ENCODE measurements around the gene VAV3. TPM values are rescaled to one million over a fixed set of nuclear protein-coding genes. Genes with fewer than 3 reads are reported as not detected.

VAV3 gene
- total RNA-seq, 2 experiments from 2014 or later, result 2.3 to 8.3 TPM

DNA sequence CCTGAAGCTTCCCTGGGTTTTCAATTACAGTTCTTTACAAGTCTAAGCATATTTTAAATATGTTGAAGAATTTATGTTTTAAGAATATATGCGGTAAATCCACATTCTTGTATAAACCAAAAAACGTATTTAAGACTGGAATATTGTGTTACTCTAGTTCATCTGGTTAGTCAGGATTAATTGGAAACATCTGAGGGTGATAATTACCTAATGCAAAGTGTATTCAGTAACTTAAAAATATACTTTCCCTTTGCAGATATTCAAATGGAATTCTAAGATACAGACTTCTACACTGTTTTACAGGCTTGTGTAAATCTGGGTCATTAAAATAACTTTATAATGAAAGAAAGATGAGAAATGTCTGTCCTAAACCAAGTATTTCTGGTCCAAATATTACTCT, 302.0 kb downstream of the VAV3 start:
- H3K27ac ChIP-seq (ENCODE audit: low read depth, low read length, poor library complexity, severe bottlenecking), result no peak overlapping the region
- no TSS peak for BruUV-seq (replicated peaks)
- TF ChIP-seq EZH2phosphoT487 (IDR thresholded peaks at IDR 0.05; ENCODE audit: borderline replicate concordance, low read depth, low read length), result no peak
- TF ChIP-seq, protein P1, sequence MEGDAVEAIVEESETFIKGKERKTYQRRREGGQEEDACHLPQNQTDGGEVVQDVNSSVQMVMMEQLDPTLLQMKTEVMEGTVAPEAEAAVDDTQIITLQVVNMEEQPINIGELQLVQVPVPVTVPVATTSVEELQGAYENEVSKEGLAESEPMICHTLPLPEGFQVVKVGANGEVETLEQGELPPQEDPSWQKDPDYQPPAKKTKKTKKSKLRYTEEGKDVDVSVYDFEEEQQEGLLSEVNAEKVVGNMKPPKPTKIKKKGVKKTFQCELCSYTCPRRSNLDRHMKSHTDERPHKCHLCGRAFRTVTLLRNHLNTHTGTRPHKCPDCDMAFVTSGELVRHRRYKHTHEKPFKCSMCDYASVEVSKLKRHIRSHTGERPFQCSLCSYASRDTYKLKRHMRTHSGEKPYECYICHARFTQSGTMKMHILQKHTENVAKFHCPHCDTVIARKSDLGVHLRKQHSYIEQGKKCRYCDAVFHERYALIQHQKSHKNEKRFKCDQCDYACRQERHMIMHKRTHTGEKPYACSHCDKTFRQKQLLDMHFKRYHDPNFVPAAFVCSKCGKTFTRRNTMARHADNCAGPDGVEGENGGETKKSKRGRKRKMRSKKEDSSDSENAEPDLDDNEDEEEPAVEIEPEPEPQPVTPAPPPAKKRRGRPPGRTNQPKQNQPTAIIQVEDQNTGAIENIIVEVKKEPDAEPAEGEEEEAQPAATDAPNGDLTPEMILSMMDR (conservative IDR thresholded peaks at IDR 0.05; ENCODE audit: low read length), result no peak
- DNase-seq (ENCODE audit: low spot score), result no peak
- H3K36me3 ChIP-seq (ENCODE audit: insufficient read depth, low read length), result no peaks in the 10 kb centered on the region
- no peaks in the 10 kb centered on the region for H4K20me1 ChIP-seq (ENCODE audit: insufficient read depth, low read length)
- no peaks in the 10 kb centered on the region for H3K4me1 ChIP-seq (ENCODE audit: insufficient read depth, low read length, poor library complexity, severe bottlenecking)
- intact Hi-C loops (cut with micrococcal nuclease; ENCODE audit: unreplicated experiment), result loop anchor here (5.0 kb wide), 1 partner anchor 36 kb away; no protein-coding TSS in a partner anchor
- ChIA-PET CTCF (ENCODE audit: unreplicated experiment) (no interaction called here), POLR2A (interaction anchor here (1.1 to 1.2 kb wide), 3 partner anchors 11 to 18 kb away, joined by 3 to 4 read pairs (median 3); no protein-coding TSS in a partner anchor)
- H2AFZ ChIP-seq (ENCODE audit: low read length), result no peak overlapping the region
- H3K9me2 ChIP-seq (ENCODE audit: insufficient read depth, low read length), result no peaks in the 10 kb centered on the region
- no peak overlapping the region for H3K4me2 ChIP-seq (ENCODE audit: low read length)
- H3K9me3 ChIP-seq (ENCODE audit: low read length), result no peaks in the 10 kb centered on the region
- H3K4me3 ChIP-seq (ENCODE audit: low read depth, low read length, poor library complexity, severe bottlenecking), result no peak overlapping the region
- H3K79me2 ChIP-seq (ENCODE audit: insufficient read depth, low read depth, low read length), result no peaks in the 10 kb centered on the region

DNA sequence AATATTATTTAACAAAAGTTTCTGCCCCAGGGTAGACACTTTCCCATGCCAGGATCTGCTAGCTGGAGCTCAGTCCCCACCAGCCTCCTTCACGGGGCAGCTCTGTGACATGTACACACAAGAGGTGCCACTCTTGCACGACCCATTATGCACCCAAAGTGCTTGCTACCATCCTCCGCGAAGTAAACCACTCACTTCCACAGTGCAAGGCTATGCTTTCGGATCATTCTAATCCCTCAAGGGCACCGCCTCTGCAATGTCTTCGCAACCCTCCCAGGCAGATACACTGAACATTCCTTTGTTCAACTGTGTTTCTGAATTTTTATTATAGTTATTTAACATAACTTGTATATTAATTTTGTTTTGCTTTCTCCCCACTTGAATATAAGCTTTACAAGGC, 303.8 kb downstream of the VAV3 start:
- Histone ChIP-seq H3K36me3 (ENCODE audit: insufficient read depth, low read length) (no peaks in the 10 kb centered on the region), H3K79me2 (ENCODE audit: insufficient read depth, low read depth, low read length) (no peaks in the 10 kb centered on the region), H3K4me3 (ENCODE audit: low read depth, low read length, poor library complexity, severe bottlenecking) (no peak overlapping the region), H2AFZ (ENCODE audit: low read length) (no peak overlapping the region), H3K27ac (ENCODE audit: low read depth, low read length, poor library complexity, severe bottlenecking) (no peak overlapping the region), H3K9me3 (ENCODE audit: low read length) (no peaks in the 10 kb centered on the region), H3K9me2 (ENCODE audit: insufficient read depth, low read length) (no peaks in the 10 kb centered on the region), H3K4me2 (ENCODE audit: low read length) (no peak overlapping the region), H4K20me1 (ENCODE audit: insufficient read depth, low read length) (no peaks in the 10 kb centered on the region), H3K4me1 (ENCODE audit: insufficient read depth, low read length, poor library complexity, severe bottlenecking) (no peaks in the 10 kb centered on the region)
- no peak for DNase-seq (ENCODE audit: low spot score)
- BruUV-seq (replicated peaks), result no TSS peak
- TF ChIP-seq, protein P1 (conservative IDR thresholded peaks at IDR 0.05; ENCODE audit: low read length), result no peak
- TF ChIP-seq EZH2phosphoT487 (IDR thresholded peaks at IDR 0.05; ENCODE audit: borderline replicate concordance, low read depth, low read length), result no peak
- intact Hi-C loops (cut with micrococcal nuclease; ENCODE audit: unreplicated experiment), result loop anchor here (5.0 kb wide), 1 partner anchor 34 kb away; no protein-coding TSS in a partner anchor
- CTCF ChIA-PET (ENCODE audit: unreplicated experiment), result no interaction called here
- POLR2A ChIA-PET, result interaction anchor here (0.7 to 0.9 kb wide), 2 partner anchors 18 to 40 kb away, joined by 3 to 4 read pairs; no protein-coding TSS in a partner anchor

DNA sequence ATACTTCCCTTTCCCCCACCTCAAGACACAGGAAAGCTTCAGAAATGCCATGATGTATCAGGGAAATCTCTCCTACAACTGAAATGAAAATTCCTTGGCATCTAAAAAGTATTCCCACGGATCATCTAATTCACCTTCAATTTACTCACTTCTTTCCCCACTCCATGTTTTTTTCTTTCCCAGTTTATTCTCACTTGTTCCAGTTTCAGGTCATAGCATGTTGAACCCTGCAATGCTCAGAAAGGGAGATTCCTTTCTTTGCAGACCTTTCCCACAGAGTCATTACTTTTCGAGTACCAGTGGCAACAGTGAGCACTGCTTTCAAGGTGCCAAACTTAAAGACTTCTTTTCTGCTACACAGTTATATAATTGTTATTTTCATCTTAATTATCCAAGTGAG, 305.0 kb downstream of the VAV3 start:
- Histone ChIP-seq H3K79me2 (ENCODE audit: insufficient read depth, low read depth, low read length) (no peaks in the 10 kb centered on the region), H3K9me3 (ENCODE audit: low read length) (no peaks in the 10 kb centered on the region), H4K20me1 (ENCODE audit: insufficient read depth, low read length) (no peaks in the 10 kb centered on the region), H3K4me2 (ENCODE audit: low read length) (no peak overlapping the region), H2AFZ (ENCODE audit: low read length) (no peak overlapping the region), H3K27ac (ENCODE audit: low read depth, low read length, poor library complexity, severe bottlenecking) (no peak overlapping the region), H3K9me2 (ENCODE audit: insufficient read depth, low read length) (no peaks in the 10 kb centered on the region), H3K4me1 (ENCODE audit: insufficient read depth, low read length, poor library complexity, severe bottlenecking) (no peaks in the 10 kb centered on the region), H3K36me3 (ENCODE audit: insufficient read depth, low read length) (no peaks in the 10 kb centered on the region), H3K4me3 (ENCODE audit: low read depth, low read length, poor library complexity, severe bottlenecking) (no peak overlapping the region)
- BruUV-seq (replicated peaks), result no TSS peak
- intact Hi-C loops (cut with micrococcal nuclease; ENCODE audit: unreplicated experiment), result loop anchor here (5.0 kb wide), 1 partner anchor 33 kb away; no protein-coding TSS in a partner anchor
- DNase-seq (ENCODE audit: low spot score), result no peak
- POLR2A ChIA-PET, result interaction anchor here (0.6 to 1.3 kb wide), 2 partner anchors 8 to 1624 kb away, joined by 3 read pairs; no protein-coding TSS in a partner anchor
- CTCF ChIA-PET (ENCODE audit: unreplicated experiment), result no interaction called here
- TF ChIP-seq EZH2phosphoT487 (IDR thresholded peaks at IDR 0.05; ENCODE audit: borderline replicate concordance, low read depth, low read length), result no peak
- TF ChIP-seq, protein P1 (conservative IDR thresholded peaks at IDR 0.05; ENCODE audit: low read length), result no peak

All from OCI-LY7 (cell line).